NCI-H1694 treated with DMSO at 0.1 percent for 48 hours (cell line): ENCODE data around the gene MYO10.
A peak's percentile ranks its signal among the peaks of the same experiment; 100 is the strongest.

ENCODE experiments used
- DNase-seq: peaks from one replicate; lab custom pipeline; 2025; lab: John Stamatoyannopoulos, UW

Gene MYO10

DNA sequence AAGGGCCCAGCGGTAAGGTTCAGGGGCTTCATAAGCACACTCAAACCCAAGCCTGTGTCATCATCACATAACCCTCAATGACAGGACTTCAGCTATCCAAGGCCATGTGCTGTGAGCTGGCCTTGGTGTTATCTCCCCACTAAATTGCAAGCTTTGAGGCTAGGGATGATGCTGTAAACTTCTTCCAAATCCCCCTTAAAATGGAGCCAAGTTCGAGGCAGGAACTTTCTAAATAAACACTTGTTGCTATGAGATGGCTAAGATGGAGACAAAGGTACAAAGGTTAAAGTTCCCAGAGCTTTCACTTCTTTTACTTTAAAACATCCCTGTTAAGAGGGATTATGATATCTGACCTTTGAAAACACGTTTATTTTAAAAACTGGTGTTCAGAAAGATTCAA lies 123.6 kb downstream of the MYO10 start:
- DNase-seq: no peak

GRCh38 chr5:16810208-16810854 lies 125.8 kb downstream of the MYO10 start:
- no peak for DNase-seq

- no peak for DNase-seq
Observed at GRCh38 chr5:16809395-16810207, 126.5 kb downstream of the MYO10 start.

GRCh38 chr5:16809010-16809394 lies 127.1 kb downstream of the MYO10 start:
- no peak for DNase-seq

DNA sequence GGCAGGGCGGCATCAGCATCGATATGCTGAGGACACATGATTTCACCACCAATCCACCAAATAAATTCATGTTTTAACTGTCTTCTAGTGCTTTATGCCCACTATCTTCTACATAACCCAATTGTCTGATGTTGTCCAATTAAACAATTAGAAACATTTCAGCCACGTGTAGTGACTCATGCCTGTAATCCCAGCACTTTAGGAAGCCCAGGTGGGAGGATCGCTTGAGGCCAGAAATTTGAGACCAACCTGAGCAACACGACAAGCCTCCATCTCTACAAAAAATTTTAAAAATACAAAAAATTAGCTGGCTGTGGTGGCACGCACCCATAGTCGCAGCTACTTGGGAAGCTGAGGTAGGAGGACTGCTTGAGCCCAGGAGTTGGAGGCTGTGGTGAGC lies 128.1 kb downstream of the MYO10 start:
- no peak for DNase-seq

- DNase-seq: no peak
Observed at GRCh38 chr5:16807547-16807864, 128.6 kb downstream of the MYO10 start.

- no peak for DNase-seq
Observed at GRCh38 chr5:16806711-16807546, 129.2 kb downstream of the MYO10 start.

GRCh38 chr5:16805486-16805885 lies 130.6 kb downstream of the MYO10 start:
- DNase-seq: no peak

GRCh38 chr5:16803831-16804230 lies 132.3 kb downstream of the MYO10 start:
- DNase-seq: no peak

GRCh38 chr5:16800477-16800876 lies 135.6 kb downstream of the MYO10 start:
- DNase-seq: no peak

- DNase-seq: no peak
Observed at GRCh38 chr5:16799796-16800195, 136.3 kb downstream of the MYO10 start.

DNA sequence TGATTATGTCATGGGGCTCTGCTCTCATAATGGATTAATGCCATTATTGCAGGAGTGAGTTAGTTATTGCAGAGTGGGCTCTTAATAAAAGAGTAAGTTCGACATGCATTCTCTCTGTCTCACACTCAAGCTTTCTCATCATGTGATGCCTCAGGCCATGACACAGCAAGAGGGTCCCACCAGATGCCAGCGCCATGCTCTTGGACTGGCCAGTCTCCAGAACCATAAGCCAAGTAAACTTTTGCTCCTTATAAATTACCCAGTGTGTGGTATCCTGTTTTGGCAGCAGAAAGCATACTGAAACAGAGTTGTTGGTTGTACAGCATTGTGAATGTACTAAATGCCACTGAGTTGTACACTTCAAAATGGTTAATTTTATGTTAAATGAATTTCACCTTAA lies 138.1 kb downstream of the MYO10 start:
- DNase-seq: no peak

DNA sequence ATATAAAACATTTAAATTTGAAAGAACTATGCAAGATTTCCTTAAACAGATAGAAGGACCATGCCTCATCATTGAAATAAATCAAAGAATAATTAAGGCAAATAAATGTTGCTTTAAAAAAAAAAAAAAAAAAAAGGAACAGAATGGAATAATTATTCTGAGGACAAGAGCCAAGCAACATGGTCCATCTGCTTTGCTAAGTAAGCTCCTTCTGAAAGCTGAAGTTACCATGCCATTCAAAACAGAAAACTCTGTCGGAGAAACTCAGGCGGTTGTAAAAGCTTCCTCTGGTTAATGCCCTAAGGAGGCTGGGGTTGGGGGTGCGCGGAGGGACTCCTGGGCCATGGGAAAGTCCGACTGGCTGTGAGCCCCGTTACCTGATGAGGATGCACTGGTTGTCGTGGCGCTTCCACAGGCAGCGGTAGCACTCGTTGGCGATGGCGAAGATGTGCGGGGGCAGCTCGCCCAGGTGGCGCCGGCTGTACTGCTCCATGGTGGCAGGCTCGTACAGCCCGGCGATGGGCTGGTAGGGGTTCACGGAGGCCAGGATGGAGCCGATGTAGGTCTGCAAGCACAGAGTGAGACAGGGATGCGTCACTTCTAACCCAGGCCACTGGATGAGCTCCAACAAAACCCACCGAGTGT lies 141.7 kb downstream of the MYO10 start:
- no peak for DNase-seq

- DNase-seq: peak; percentile 74
Observed at GRCh38 chr5:16792598-16793275, 143.4 kb downstream of the MYO10 start.

DNA sequence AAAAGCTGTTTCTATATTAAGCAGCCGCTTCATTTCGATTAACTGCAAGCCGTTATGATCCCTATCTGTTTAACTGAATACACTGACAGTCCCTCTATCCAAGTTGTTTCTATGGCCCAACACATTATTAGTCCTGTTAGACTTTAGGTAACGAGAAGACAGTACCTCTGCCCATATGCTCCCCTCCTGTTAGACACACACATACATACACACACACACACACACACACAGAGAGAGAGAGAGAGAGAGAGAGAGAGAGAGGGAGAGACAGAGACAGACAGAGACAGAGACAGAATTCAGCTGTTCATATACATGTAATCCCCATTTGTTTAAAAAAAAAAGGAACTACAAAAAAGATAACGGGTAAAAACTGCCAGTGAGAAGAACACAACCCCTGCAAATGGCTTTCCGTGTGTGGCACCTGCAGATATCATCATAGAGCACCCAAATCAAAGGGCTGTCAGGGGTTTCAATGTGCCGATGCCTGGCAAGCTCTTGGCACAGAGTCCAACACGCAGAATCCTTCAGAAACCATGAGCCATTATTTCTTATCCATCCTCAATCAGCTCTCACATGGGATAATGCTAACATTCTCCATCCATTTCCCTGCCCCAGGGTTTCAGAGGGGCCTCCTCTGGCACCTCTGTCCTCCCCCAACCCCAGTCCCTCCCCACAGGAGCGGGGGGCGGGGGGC lies 144.0 kb downstream of the MYO10 start:
- peak; percentile 67 for DNase-seq

GRCh38 chr5:16791036-16791705 lies 144.9 kb downstream of the MYO10 start:
- peak; percentile 64 for DNase-seq

DNA sequence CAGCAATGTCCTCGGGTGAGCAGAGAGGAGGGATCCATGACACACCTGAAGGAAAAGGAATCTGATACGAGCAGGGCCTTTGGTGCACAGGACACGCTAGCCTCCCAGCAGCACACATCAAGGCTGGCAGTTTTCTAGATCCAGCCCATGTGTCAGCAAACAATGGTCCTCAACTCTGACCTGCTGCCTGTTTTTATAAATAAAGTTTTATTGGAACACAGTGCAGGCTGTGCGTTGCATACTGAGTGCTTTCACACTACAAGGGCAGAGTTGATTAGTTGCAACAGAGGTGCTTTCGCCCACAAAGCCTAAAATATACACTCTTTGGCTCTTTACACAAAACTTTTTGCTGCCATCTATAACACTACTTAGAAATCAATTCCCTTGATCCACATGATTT lies 147.1 kb downstream of the MYO10 start:
- DNase-seq: no peak

GRCh38 chr5:16787278-16787677 lies 148.8 kb downstream of the MYO10 start:
- no peak for DNase-seq

GRCh38 chr5:16784843-16785791 lies 151.0 kb downstream of the MYO10 start:
- DNase-seq: no peak

DNA sequence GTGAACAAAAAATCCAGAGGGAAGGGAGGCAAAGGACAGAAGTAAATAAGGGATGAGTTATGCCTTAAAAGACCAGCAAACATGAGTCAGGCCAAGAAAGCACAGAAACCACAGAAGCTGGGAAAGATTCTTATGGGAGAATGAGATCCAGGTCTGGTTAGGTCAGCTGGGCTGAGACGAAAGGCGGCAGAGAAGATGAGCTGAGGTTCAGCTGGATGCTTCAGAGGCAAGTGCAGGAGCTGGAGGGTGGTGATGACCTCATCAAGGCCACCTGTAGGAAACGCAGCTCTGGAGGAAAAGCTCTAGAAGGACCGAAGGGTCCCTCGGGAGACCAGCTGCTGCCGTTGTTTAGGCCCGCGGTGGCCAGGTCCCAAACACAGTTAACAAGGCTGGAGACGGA lies 152.0 kb downstream of the MYO10 start:
- DNase-seq: no peak
